Omental fat pad (tissue), 4 donors: ENCODE data around the gene SLC34A1. TPM values are rescaled to one million over a fixed set of nuclear protein-coding genes. Genes with fewer than 3 reads are reported as not detected.
"Not testable (repeated sequence)": the region's sequence is repeated elsewhere in the genome, so short reads cannot be mapped to it uniquely, and the experiment has no call there.

Experiments used
- ATAC-seq: fragments of 150-250 bp; one replicate; pipeline ENCODE4 v1.9.1; 2016; ENCODE audit warnings: mild to moderate bottlenecking, moderate library complexity; ENCODE audit not compliant: low FRiP score
- DNase-seq: peaks from one replicate; pipeline ENCODE4 v3.0.0-alpha.2; 2019; ENCODE audit warnings: low spot score
- CTCF ChIP-seq, 3 donors: fragments of 450-650 bp; IDR thresholded peaks; one replicate each; pipeline ENCODE4 v1.5.1; 2016 to 2017; ENCODE audit warnings: antibody characterized with exemption in 3 of 3, mild to moderate bottlenecking in 3 of 3, moderate library complexity in 2 of 3
- total RNA-seq, 4 donors: library from RNA; depleted of rRNA; stranded (reverse); fragments of >200 nt; gene quantifications; one replicate each; pipeline ENCODE4 v1.1.0, GENCODE V29; 2016

SLC34A1 gene
- total RNA-seq, 4 donors from 2014 or later, result not detected

- TF ChIP-seq CTCF (IDR thresholded peaks at IDR 0.05), result no peak
- no peak for ATAC-seq
- no peak for DNase-seq
These were observed 45.1 kb upstream of the SLC34A1 start for GRCh38 chr5:177339107-177339638.

DNA sequence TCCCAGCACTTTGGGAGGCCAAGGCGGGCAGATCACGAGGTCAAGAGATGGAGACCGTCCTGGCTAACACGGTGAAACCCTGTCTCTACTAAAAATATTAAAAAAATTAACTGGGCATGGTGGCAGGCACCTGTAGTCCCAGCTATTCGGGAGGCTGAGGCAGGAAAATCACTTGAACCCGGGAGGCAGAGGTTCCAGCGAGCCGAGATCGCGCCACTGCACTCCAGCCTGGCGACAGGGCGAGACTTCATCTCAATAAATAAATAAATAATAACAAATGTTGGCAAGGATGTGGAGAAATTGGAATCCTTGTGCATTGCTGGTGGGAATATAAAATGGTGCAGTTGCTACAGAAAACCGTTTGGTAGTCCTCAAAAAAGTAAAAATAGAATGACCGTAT lies 41.2 kb upstream of the SLC34A1 start:
- ATAC-seq, DNase-seq: not testable (repeated sequence)

- TF ChIP-seq CTCF (IDR thresholded peaks at IDR 0.05), result no peak
- DNase-seq (no peak), ATAC-seq (no peak)
These were observed 40.5 kb upstream of the SLC34A1 start for GRCh38 chr5:177343777-177344176.

DNA sequence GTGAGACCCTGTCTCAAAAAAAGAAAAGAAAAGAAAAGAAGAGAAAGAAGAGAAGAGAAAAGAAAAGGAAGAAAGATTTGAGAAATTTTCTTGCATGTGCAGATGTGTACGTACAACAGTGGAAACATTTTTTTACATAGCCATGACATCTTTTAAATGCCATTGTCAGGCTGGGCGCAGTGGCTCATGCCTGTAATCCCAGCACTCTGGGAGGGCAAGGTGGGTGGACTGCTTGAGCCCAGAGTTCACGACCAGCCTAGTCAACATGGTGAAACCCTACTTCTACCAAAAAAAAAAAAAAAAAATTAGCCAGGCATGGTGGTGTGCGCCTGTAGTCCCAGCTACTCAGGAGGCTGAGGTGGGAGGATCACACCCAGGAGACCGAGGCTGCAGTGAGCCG lies 39.3 kb upstream of the SLC34A1 start:
- no peak for TF ChIP-seq CTCF (IDR thresholded peaks at IDR 0.05)
- DNase-seq, result no peak
- no peak for ATAC-seq

DNA sequence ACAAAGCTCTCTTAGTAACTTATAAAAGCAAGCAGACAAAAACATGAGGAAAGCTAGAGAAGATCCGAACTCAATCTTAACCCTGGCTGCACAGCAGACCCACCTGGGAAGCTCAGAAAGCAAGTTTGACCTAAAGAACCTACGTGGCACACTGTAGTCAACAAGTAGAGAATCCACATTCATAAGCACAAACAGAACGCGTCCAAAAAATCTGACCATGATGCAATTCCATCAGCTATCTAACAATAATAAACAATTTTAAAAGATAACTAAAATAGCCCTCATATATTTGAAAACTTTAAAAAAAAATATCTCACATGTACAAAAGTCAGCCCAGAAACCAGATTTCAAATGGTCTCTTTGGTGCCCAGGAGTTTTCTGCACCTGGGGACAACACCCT lies 37.4 kb upstream of the SLC34A1 start:
- no peak for ATAC-seq
- no peak for TF ChIP-seq CTCF (IDR thresholded peaks at IDR 0.05)
- DNase-seq, result no peak

DNA sequence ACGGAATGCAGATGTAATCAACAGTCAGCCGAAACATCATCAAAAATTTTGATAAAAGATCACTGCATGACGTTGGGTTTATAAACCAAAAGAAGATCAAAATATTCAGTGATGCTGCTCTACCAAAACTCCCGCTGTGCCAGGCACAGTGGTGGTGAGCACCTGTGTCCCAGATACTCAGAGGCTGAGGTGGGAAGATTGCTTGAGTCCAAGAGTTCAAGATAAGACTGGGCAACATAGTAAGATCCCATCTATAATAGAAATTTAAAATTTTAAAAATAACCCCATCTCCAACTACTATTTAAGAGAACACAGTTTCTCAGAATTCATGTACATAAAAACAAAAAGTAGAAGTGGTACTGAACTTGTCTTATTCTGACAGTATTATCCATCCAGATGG lies 36.5 kb upstream of the SLC34A1 start:
- DNase-seq (no peak), ATAC-seq (no peak)
- TF ChIP-seq CTCF (IDR thresholded peaks at IDR 0.05), result no peak

GRCh38 chr5:177349362-177349647 lies 34.9 kb upstream of the SLC34A1 start:
- TF ChIP-seq CTCF (IDR thresholded peaks at IDR 0.05), result no peak
- DNase-seq, result no peak
- ATAC-seq, result no peak

DNA sequence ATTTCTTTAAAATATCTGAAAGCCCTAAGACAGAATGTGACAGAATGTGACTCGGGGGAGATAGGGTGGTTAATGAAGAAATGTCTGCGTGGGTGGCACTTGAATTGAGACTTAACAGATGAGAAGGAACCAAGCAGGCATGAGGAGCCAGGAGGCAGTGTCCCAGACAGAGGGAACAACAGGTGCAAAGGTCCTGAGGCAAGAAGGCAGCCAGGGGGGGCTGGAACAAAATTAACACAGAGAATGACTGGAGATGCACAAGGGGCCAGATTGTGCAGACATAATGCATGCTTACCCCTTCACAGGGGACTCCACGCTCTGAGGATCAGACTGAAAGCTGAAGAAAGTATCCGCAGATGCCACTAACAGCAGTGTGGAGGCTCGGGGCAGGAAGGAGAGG lies 34.5 kb upstream of the SLC34A1 start:
- no peak for DNase-seq
- TF ChIP-seq CTCF (IDR thresholded peaks at IDR 0.05), result no peak
- ATAC-seq, result no peak
